Spinal cord (tissue), 10 donors: ENCODE data around the gene PRR20D. TPM values are rescaled to one million over a fixed set of nuclear protein-coding genes. Genes with fewer than 3 reads are reported as not detected.
"Not testable (repeated sequence)": the region's sequence is repeated elsewhere in the genome, so short reads cannot be mapped to it uniquely, and the experiment has no call there.

Source experiments
- DNase-seq, 6 donors: peaks; one replicate each; pipeline versions ENCODE4 v3.0.0 to v3.0.0-alpha.2; 2013 to 2015; ENCODE audit warnings: low spot score in 6 of 6, low read depth in 4 of 6
- H3K27ac ChIP-seq: one replicate; pipeline ENCODE4 v1.5.1; 2013; ENCODE audit warnings: low read depth, low read length, control low read depth
- H3K27me3 ChIP-seq: one replicate; pipeline ENCODE4 v1.6.1; 2013; ENCODE audit warnings: low read length; ENCODE audit not compliant: control insufficient read depth, insufficient read depth
- H3K36me3 ChIP-seq: one replicate; pipeline ENCODE4 v1.6.1; 2013; ENCODE audit warnings: low read length; ENCODE audit not compliant: control insufficient read depth, insufficient read depth
- H3K4me1 ChIP-seq: one replicate; pipeline ENCODE4 v1.6.1; 2013; ENCODE audit warnings: low read length; ENCODE audit not compliant: control insufficient read depth, insufficient read depth
- H3K4me3 ChIP-seq: one replicate; pipeline ENCODE4 v1.5.1; 2013; ENCODE audit warnings: low read depth, low read length, control low read depth
- H3K9me3 ChIP-seq: one replicate; pipeline ENCODE4 v1.6.1; 2013; ENCODE audit warnings: low read length; ENCODE audit not compliant: control insufficient read depth, insufficient read depth
- WGBS: methylation state at CpG from one replicate; pipeline ENCODE4 v1.1.5; 2013; ENCODE audit warnings: missing lambda C conversion rate; ENCODE audit not compliant: insufficient coverage; 5-methylcytosine and 5-hydroxymethylcytosine counted together
- polyA plus RNA-seq, 2 donors: library from polyadenylated mRNA; unstranded; fragments of 120-200 nt; gene quantifications; one replicate each; pipeline ENCODE4 v1.2.1, GENCODE V29; 2013; ENCODE audit not compliant: insufficient read length in 2 of 2
- small RNA-seq: library from RNA; depleted of rRNA; stranded (forward); fragments of <200 nt; gene quantifications from one replicate; pipeline ENCODE3, GENCODE V24; 2014; ENCODE audit warnings: low replicate concordance
- total RNA-seq, 2 donors: library from RNA; depleted of rRNA in 1 of 2; stranded (reverse); fragments of 120-200 nt in 1 of 2; fragments of >200 nt in 1 of 2; gene quantifications; one replicate each; pipeline versions ENCODE4 v1.2.3 to v1.2.4, GENCODE V29; 2013 to 2014
- donor health status: healthy.

PRR20D gene
- total and polyA plus RNA-seq, 4 donors, result not detected

GRCh38 chr13:57148106-57148505 lies 12.3 kb upstream of the PRR20D start:
- not testable (repeated sequence) for H3K4me3 ChIP-seq, H3K9me3 ChIP-seq, H3K36me3 ChIP-seq, H3K27ac ChIP-seq, H3K27me3 ChIP-seq, DNase-seq, H3K4me1 ChIP-seq
- WGBS, result 94% methylated on average over 5 of the region's 14 CpGs

- not testable (repeated sequence) for H3K27me3 ChIP-seq, H3K36me3 ChIP-seq, H3K4me3 ChIP-seq, H3K9me3 ChIP-seq, DNase-seq, H3K4me1 ChIP-seq, H3K27ac ChIP-seq
- no CpG with 5 or more reads among the region's 22 CpGs for WGBS
These were observed 6.7 kb upstream of the PRR20D start, which contains the start of gene PRR20C for GRCh38 chr13:57153761-57154160. Gene PRR20C (plus strand): TSS chr13:57154061. CDS start chr13:57154448, 387 bp downstream.

- H3K27ac ChIP-seq, H3K9me3 ChIP-seq, H3K36me3 ChIP-seq, H3K4me1 ChIP-seq, H3K4me3 ChIP-seq, H3K27me3 ChIP-seq, DNase-seq: not testable (repeated sequence)
- no CpG with 5 or more reads among the region's 22 CpGs for WGBS
These were observed 6.5 kb downstream of the PRR20D start, which contains the start of gene PRR20E for GRCh38 chr13:57166897-57167296. Gene PRR20E (plus strand): TSS chr13:57167197. CDS start chr13:57167584, 387 bp downstream.

- H3K4me1 ChIP-seq, result no peaks in the 10 kb centered on the region
- no peak overlapping the region for H3K27ac ChIP-seq
- H3K4me3 ChIP-seq, result no peak overlapping the region
- no CpG with 5 or more reads among the region's 1 CpG for WGBS
- H3K9me3 ChIP-seq, result no peaks in the 10 kb centered on the region
- DNase-seq, result no peak
- H3K36me3 ChIP-seq, result no peaks in the 10 kb centered on the region
- H3K27me3 ChIP-seq, result no peaks in the 10 kb centered on the region
These were observed 31.2 kb downstream of the PRR20D start for GRCh38 chr13:57191667-57192066.

GRCh38 chr13:57212989-57213388 lies 52.6 kb downstream of the PRR20D start:
- no peak overlapping the region for H3K4me3 ChIP-seq
- no peak overlapping the region for H3K27ac ChIP-seq
- no peak for DNase-seq
- no peaks in the 10 kb centered on the region for H3K36me3 ChIP-seq
- WGBS, result no CpG with 5 or more reads among the region's 1 CpG
- H3K4me1 ChIP-seq, result no peaks in the 10 kb centered on the region
- no peaks in the 10 kb centered on the region for H3K9me3 ChIP-seq
- no peaks in the 10 kb centered on the region for H3K27me3 ChIP-seq

Small RNAs within 50 kb of the gene (small RNA-seq; reads per million reads assigned to genes)
- gene PRR20FP, result not detected

Other genes with a start within 250 kb of the PRR20D start
- gene PRR20A, start 19.7 kb upstream of the PRR20D start, total RNA-seq, result not detected
- not detected for gene PRR20A, start 19.7 kb upstream of the PRR20D start, polyA plus RNA-seq
- not detected for gene PRR20B, start 13.1 kb upstream of the PRR20D start, total RNA-seq
- gene PRR20B, start 13.1 kb upstream of the PRR20D start, polyA plus RNA-seq, result not detected
- gene PRR20C, start 6.6 kb upstream of the PRR20D start, total RNA-seq, result not detected
- gene PRR20C, start 6.6 kb upstream of the PRR20D start, polyA plus RNA-seq, result not detected
- gene PRR20E, start 6.6 kb downstream of the PRR20D start, total RNA-seq, result not detected
- not detected for gene PRR20E, start 6.6 kb downstream of the PRR20D start, polyA plus RNA-seq